H1 (cell line): ENCODE results near the gene MNAT1.

ENCODE experiments used
- BCL11A ChIP-seq, 2 experiments: IDR thresholded peaks; one replicate each; pipeline ENCODE4 v1.6.1; 2011; ENCODE audit warnings: low read depth in 2 of 2, low read length in 2 of 2, mild to moderate bottlenecking in 2 of 2
- CHD7 ChIP-seq: fragments of 300-600 bp; sonication (generic); IDR thresholded peaks from 2 replicates; pipeline ENCODE4 v1.7.1; 2012; ENCODE audit warnings: low read length, moderate library complexity, mild to moderate bottlenecking, inconsistent platforms; ENCODE audit not compliant: insufficient replicate concordance
- CTCF ChIP-seq, 3 experiments: IDR thresholded peaks; 1 replicate in 2 of 3; 2 replicates in 1 of 3; pipeline versions ENCODE4 v1.5.1 to v1.6.1; 2011; ENCODE audit warnings: low read length in 3 of 3, mild to moderate bottlenecking in 3 of 3, inconsistent platforms in 2 of 3, low read depth in 1 of 3, moderate library complexity in 1 of 3; ENCODE audit not compliant: insufficient read depth in 1 of 3; ENCODE audit errors: control extremely low read depth in 1 of 3
- EZH2 ChIP-seq: fragments of 200-600 bp; sonication (generic); IDR thresholded peaks from 2 replicates; pipeline ENCODE4 v1.7.1; 2012; ENCODE audit warnings: low read depth, mild to moderate bottlenecking, moderate library complexity, low read length, inconsistent platforms; ENCODE audit not compliant: severe bottlenecking
- JUN ChIP-seq: IDR thresholded peaks from 2 replicates; pipeline ENCODE4 v1.6.1; 2011; ENCODE audit warnings: low read depth, mild to moderate bottlenecking, improper control_type of control experiment, low read length
- PHF8 ChIP-seq: fragments of 200-600 bp; sonication (generic); conservative IDR thresholded peaks from 2 replicates; pipeline ENCODE4 v1.7.1; 2012; ENCODE audit warnings: low read depth, mild to moderate bottlenecking, inconsistent platforms, low read length, moderate library complexity
- RAD21 ChIP-seq, 2 experiments: IDR thresholded peaks in 1 of 2; conservative IDR thresholded peaks in 1 of 2; 2 replicates each; pipeline ENCODE4 v1.6.1; 2011; ENCODE audit warnings: low read depth in 2 of 2, low read length in 2 of 2, improper control_type of control experiment in 1 of 2, inconsistent platforms in 1 of 2, mild to moderate bottlenecking in 1 of 2, moderate library complexity in 1 of 2
- RFX5 ChIP-seq: IDR thresholded peaks from 2 replicates; pipeline ENCODE4 v1.6.1; 2011; ENCODE audit warnings: low read depth, low read length, improper control_type of control experiment, borderline replicate concordance

- TF ChIP-seq CHD7 (no peak), CTCF (IDR thresholded peaks at IDR 0.05; ENCODE audit: control extremely low read depth in 1 of 3, insufficient read depth in 1 of 3, low read depth in 1 of 3, low read length in 3 of 3) (no peak), RAD21 (IDR thresholded peaks at IDR 0.05 in 1 of 2, conservative IDR thresholded peaks at IDR 0.05 in 1 of 2; ENCODE audit: low read depth in 2 of 2, low read length in 2 of 2) (no peak), RFX5 (no peak), JUN (no peak), EZH2 (no peak), PHF8 (no peak), BCL11A (IDR thresholded peaks at IDR 0.05; ENCODE audit: low read depth in 2 of 2, low read length in 2 of 2) (no peak)
Measured at GRCh38 chr14:60819575-60819974, 85.0 kb downstream of the MNAT1 start.
